HEK293 (cell line): Measurements from ENCODE around the gene SATL1.

ENCODE experiments used
- CTCF ChIA-PET: fragments of 350-600 bp; formaldehyde crosslinking; extraction: SDS; loops from one replicate; lab custom pipeline; 2021; ENCODE audit warnings: antibody characterized with exemption; lab: Yijun Ruan, JAX
- POLR2A ChIA-PET: fragments of 300-600 bp; formaldehyde crosslinking; extraction: SDS; loops from one replicate; lab custom pipeline; 2020; ENCODE audit warnings: antibody characterized with exemption, inconsistent platforms; lab: Yijun Ruan, JAX
- H3K27ac ChIP-seq: fragments of 200-500 bp; sonication (Bioruptor generic); 2 replicates; pipeline ENCODE4 v1.5.1; 2014; ENCODE audit warnings: low read depth, low read length, control low read depth, inconsistent platforms; ENCODE audit errors: extremely low read depth
- H3K36me3 ChIP-seq, 2 experiments: fragments of 200-500 bp in 1 of 2; sonication (Bioruptor generic) in 1 of 2; 1 replicate in 1 of 2; 2 replicates in 1 of 2; pipeline ENCODE4 v1.5.1; 2014 to 2017; ENCODE audit warnings: inconsistent platforms in 2 of 2, low read length in 2 of 2; ENCODE audit not compliant: control insufficient read depth in 2 of 2, insufficient read depth in 1 of 2
- H3K4me1 ChIP-seq: fragments of 200-500 bp; sonication (Bioruptor generic); 2 replicates; pipeline ENCODE4 v1.5.1; 2014; ENCODE audit warnings: mild to moderate bottlenecking, low read length, inconsistent platforms; ENCODE audit not compliant: control insufficient read depth, insufficient read depth
- H3K4me3 ChIP-seq: 2 replicates; pipeline ENCODE4 v1.5.1; 2011; ENCODE audit warnings: low read depth, mild to moderate bottlenecking, control low read depth, low read length, moderate library complexity
- H3K9me3 ChIP-seq: fragments of 200-500 bp; sonication (Bioruptor generic); 2 replicates; pipeline ENCODE4 v1.5.1; 2014; ENCODE audit warnings: low read depth, low read length, inconsistent platforms; ENCODE audit not compliant: control insufficient read depth, insufficient read depth
- KLF17 ChIP-seq: fragments of 450-650 bp; formaldehyde crosslinking; IDR thresholded peaks from 2 replicates; pipeline ENCODE4 v1.5.1; 2016; ENCODE audit warnings: missing biosample characterization, missing genetic modification characterization
- KLF9 ChIP-seq: fragments of 450-650 bp; formaldehyde crosslinking; IDR thresholded peaks from 2 replicates; pipeline ENCODE4 v1.5.1; 2016; ENCODE audit warnings: missing biosample characterization, missing genetic modification characterization, low read depth
- SP7 ChIP-seq: fragments of 450-650 bp; formaldehyde crosslinking; IDR thresholded peaks from 2 replicates; pipeline ENCODE4 v1.5.1; 2016; ENCODE audit warnings: missing biosample characterization, missing genetic modification characterization
- ZBTB20 ChIP-seq: fragments of 450-650 bp; formaldehyde crosslinking; IDR thresholded peaks from 2 replicates; pipeline ENCODE4 v1.5.1; 2016; ENCODE audit warnings: missing biosample characterization, missing genetic modification characterization
- ZFP37 ChIP-seq: fragments of 450-650 bp; formaldehyde crosslinking; IDR thresholded peaks from 2 replicates; pipeline ENCODE4 v1.5.1; 2016; ENCODE audit warnings: missing biosample characterization, missing genetic modification characterization
- ZNF10 ChIP-seq: fragments of 450-650 bp; formaldehyde crosslinking; IDR thresholded peaks from 2 replicates; pipeline ENCODE4 v1.5.1; 2017; ENCODE audit warnings: missing biosample characterization, missing genetic modification characterization
- ZNF140 ChIP-seq: fragments of 450-650 bp; formaldehyde crosslinking; IDR thresholded peaks from 2 replicates; pipeline ENCODE4 v1.5.1; 2016; ENCODE audit warnings: missing biosample characterization, missing genetic modification characterization
- ZNF146 ChIP-seq: fragments of 450-650 bp; formaldehyde crosslinking; IDR thresholded peaks from 2 replicates; pipeline ENCODE4 v1.5.1; 2016; ENCODE audit warnings: missing biosample characterization, missing genetic modification characterization
- ZNF18 ChIP-seq: fragments of 450-650 bp; formaldehyde crosslinking; IDR thresholded peaks from 2 replicates; pipeline ENCODE4 v1.5.1; 2016; ENCODE audit warnings: missing biosample characterization, missing genetic modification characterization
- ZNF341 ChIP-seq: fragments of 450-650 bp; formaldehyde crosslinking; IDR thresholded peaks from 2 replicates; pipeline ENCODE4; 2016; ENCODE audit warnings: low read depth, missing biosample characterization, missing genetic modification characterization
- ZNF362 ChIP-seq: fragments of 450-650 bp; formaldehyde crosslinking; IDR thresholded peaks from 2 replicates; pipeline ENCODE4 v1.5.1; 2016; ENCODE audit warnings: missing biosample characterization, missing genetic modification characterization
- ZNF391 ChIP-seq: fragments of 450-650 bp; formaldehyde crosslinking; IDR thresholded peaks from 2 replicates; pipeline ENCODE4 v1.5.1; 2016; ENCODE audit warnings: low read depth, missing biosample characterization, missing genetic modification characterization, borderline replicate concordance
- ZNF426 ChIP-seq: fragments of 450-650 bp; formaldehyde crosslinking; IDR thresholded peaks from 2 replicates; pipeline ENCODE4 v1.5.1; 2017; ENCODE audit warnings: missing biosample characterization, missing genetic modification characterization, mild to moderate bottlenecking, inconsistent platforms, moderate library complexity
- ZNF473 ChIP-seq: fragments of 450-650 bp; formaldehyde crosslinking; IDR thresholded peaks from 2 replicates; pipeline ENCODE4 v1.5.1; 2017; ENCODE audit warnings: missing biosample characterization, missing genetic modification characterization
- ZNF501 ChIP-seq: fragments of 450-650 bp; formaldehyde crosslinking; IDR thresholded peaks from 2 replicates; pipeline ENCODE4 v1.5.1; 2016; ENCODE audit warnings: missing biosample characterization, missing genetic modification characterization
- ZNF529 ChIP-seq: fragments of 450-650 bp; formaldehyde crosslinking; IDR thresholded peaks from 2 replicates; pipeline ENCODE4 v1.5.1; 2017; ENCODE audit warnings: missing genetic modification characterization, missing biosample characterization; ENCODE audit not compliant: insufficient replicate concordance
- ZNF692 ChIP-seq: fragments of 450-650 bp; formaldehyde crosslinking; IDR thresholded peaks from 2 replicates; pipeline ENCODE4 v1.5.1; 2016; ENCODE audit warnings: missing biosample characterization, missing genetic modification characterization
- ZNF701 ChIP-seq: fragments of 450-650 bp; formaldehyde crosslinking; IDR thresholded peaks from 2 replicates; pipeline ENCODE4 v1.5.1; 2016; ENCODE audit warnings: missing biosample characterization, missing genetic modification characterization
- ZSCAN30 ChIP-seq: fragments of 450-650 bp; IDR thresholded peaks from 2 replicates; pipeline ENCODE4 v1.5.1; 2018; ENCODE audit warnings: missing biosample characterization, mild to moderate bottlenecking, missing genetic modification characterization, moderate library complexity
- ZXDB ChIP-seq: fragments of 450-650 bp; formaldehyde crosslinking; IDR thresholded peaks from 2 replicates; pipeline ENCODE4 v1.5.1; 2016; ENCODE audit warnings: missing biosample characterization, missing genetic modification characterization
- TF ChIP-seq, protein P1 (sequence below): fragments of 450-650 bp; formaldehyde crosslinking; IDR thresholded peaks from 2 replicates; pipeline ENCODE4 v1.5.1; 2016; ENCODE audit warnings: missing biosample characterization, missing genetic modification characterization

SATL1 gene

DNA sequence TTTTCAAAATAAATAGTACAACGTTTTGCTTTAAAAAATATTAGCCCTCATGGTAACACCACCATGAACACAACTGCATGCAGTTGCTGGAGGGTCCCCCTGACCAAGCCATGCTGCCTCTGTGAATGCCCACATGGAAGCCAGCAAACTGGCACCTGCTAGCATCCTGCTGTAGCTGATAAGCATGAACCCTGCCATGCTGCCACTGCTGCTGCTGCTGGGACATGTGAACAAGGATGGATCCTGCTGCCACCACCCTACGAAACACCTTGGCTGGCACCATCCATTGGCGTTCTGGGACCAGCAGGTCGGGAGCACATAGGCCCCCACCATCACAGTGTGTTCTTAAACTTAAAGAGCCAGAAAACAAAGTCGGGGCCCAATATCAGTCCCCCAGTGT lies 83.9 kb downstream of the SATL1 start:
- Histone ChIP-seq H3K4me3 (no peak overlapping the region), H3K27ac (no peak overlapping the region), H3K36me3 (no peaks in the 10 kb centered on the region), H3K9me3 (peaks cover 2% of the 10 kb centered on the region; the same call in 1 of the 2 replicates), H3K4me1 (no peaks in the 10 kb centered on the region)
- ChIA-PET CTCF (interaction anchor here (0.7 kb wide), 1 partner anchor 160 kb away, joined by 5 read pairs; no protein-coding TSS in a partner anchor), POLR2A (no interaction called here)
- TF ChIP-seq ZNF501 (tag by site-specific recombination) (no peak), ZXDB (tag by site-specific recombination) (no peak), ZNF473 (tag by site-specific recombination) (no peak), ZNF146 (tag by site-specific recombination) (no peak), ZNF18 (tag by site-specific recombination) (no peak), ZNF362 (tag by site-specific recombination) (no peak), ZFP37 (tag by site-specific recombination) (no peak), ZNF701 (no peak), ZBTB20 (tag by site-specific recombination) (no peak)
- TF ChIP-seq, all 188 proteins: peak for 0

DNA sequence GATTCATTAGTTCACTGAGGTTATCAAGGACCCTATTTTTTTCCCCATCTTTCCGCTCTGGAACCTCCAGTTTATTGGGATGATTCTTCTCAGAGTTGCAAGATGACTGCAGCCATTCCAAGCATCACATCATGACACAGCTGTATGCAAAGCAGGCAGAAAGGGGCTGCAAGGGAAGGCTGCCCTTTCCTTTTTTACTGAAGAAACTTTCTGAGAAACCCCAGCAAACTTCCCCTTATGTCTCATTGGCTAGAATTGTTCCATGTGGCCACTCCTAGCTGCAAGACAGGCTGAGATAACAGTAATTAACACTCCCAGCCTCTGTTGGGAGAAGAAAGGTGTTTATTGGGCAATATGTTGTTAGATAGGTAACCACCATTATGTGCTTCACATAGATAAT lies 102.6 kb downstream of the SATL1 start:
- POLR2A ChIA-PET = no interaction called here
- no peaks in the 10 kb centered on the region for H3K4me1 ChIP-seq

DNA sequence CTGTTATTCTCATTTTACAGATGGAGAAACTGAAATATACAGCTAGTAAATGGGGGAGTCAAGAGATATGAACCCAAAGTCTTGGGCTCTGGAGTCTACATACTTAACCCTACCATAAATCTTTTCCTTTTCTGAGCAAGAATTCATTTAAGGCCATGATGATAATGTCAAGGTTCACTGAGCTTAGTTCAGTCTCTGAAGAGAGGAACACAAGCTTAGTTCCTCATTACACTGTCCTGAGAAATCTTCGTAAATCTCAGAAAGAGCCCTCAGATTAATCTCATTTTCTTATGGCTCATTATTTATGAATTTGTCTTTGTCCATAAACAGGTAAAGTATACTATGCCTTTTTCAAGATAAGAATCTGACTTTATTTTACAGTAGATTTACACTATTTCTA lies 104.2 kb downstream of the SATL1 start:
- ChIA-PET CTCF (interaction anchor here (4.1 kb wide), 1 partner anchor 29 kb away, joined by 13 read pairs; no protein-coding TSS in a partner anchor), POLR2A (no interaction called here)
- no peaks in the 10 kb centered on the region for H3K4me1 ChIP-seq
- peaks cover 4% of the 10 kb centered on the region; the same call in 1 of the 2 replicates for H3K9me3 ChIP-seq
- TF ChIP-seq ZNF10 (tag by site-specific recombination) = no peak
- TF ChIP-seq KLF17 (tag by site-specific recombination) = no peak
- no peaks in the 10 kb centered on the region for H3K36me3 ChIP-seq
- no peak overlapping the region for H3K4me3 ChIP-seq
- no peak overlapping the region for H3K27ac ChIP-seq

More for the DNA sequence above, 102.6 kb downstream of the SATL1 start:
- Histone ChIP-seq H3K9me3 (0 out of 2 replicates have a peak, but pooled peaks cover 4% of the 10 kb centered on the region), H3K4me3 (no peak overlapping the region), H3K27ac (no peak overlapping the region), H3K36me3 (no peaks in the 10 kb centered on the region)
- TF ChIP-seq ZNF391 = no peak
- no peak for TF ChIP-seq ZNF426 (tag by site-specific recombination)
- CTCF ChIA-PET = interaction anchor here (0.6 to 4.1 kb wide), 2 partner anchors 21 to 30 kb away, joined by 3 to 13 read pairs; no protein-coding TSS in a partner anchor

- no peaks in the 10 kb centered on the region for H3K4me1 ChIP-seq
- ChIA-PET CTCF (no interaction called here), POLR2A (no interaction called here)
- peaks cover 2% of the 10 kb centered on the region; the same call in 1 of the 2 replicates for H3K9me3 ChIP-seq
- H3K36me3 ChIP-seq = no peaks in the 10 kb centered on the region
- no peak overlapping the region for H3K4me3 ChIP-seq
- H3K27ac ChIP-seq = no peak overlapping the region
- no peak for TF ChIP-seq KLF17 (tag by site-specific recombination)
- TF ChIP-seq, protein P1, sequence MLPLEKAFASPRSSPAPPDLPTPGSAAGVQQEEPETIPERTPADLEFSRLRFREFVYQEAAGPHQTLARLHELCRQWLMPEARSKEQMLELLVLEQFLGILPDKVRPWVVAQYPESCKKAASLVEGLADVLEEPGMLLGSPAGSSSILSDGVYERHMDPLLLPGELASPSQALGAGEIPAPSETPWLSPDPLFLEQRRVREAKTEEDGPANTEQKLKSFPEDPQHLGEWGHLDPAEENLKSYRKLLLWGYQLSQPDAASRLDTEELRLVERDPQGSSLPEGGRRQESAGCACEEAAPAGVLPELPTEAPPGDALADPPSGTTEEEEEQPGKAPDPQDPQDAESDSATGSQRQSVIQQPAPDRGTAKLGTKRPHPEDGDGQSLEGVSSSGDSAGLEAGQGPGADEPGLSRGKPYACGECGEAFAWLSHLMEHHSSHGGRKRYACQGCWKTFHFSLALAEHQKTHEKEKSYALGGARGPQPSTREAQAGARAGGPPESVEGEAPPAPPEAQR (tag by site-specific recombination) = no peak
- TF ChIP-seq ZNF140 (tag by site-specific recombination) = no peak
- no peak for TF ChIP-seq ZNF529 (tag by site-specific recombination)
- no peak for TF ChIP-seq SP7 (tag by site-specific recombination)
- no peak for TF ChIP-seq ZNF692 (tag by site-specific recombination)
- TF ChIP-seq ZNF341 = no peak
- TF ChIP-seq KLF9 (tag by site-specific recombination) = no peak
- no peak for TF ChIP-seq ZSCAN30 (tag by site-specific recombination)
Observed at GRCh38 chrX:85136409-85136808, 107.2 kb downstream of the SATL1 start.
